Cerebellar cortex (tissue), 1 donor: ENCODE results near the gene ITPK1.

Experiments
- DNase-seq: peaks from one replicate; pipeline ENCODE4 v3.0.0-alpha.2; 2015; ENCODE audit warnings: low spot score

The ITPK1 gene

DNA sequence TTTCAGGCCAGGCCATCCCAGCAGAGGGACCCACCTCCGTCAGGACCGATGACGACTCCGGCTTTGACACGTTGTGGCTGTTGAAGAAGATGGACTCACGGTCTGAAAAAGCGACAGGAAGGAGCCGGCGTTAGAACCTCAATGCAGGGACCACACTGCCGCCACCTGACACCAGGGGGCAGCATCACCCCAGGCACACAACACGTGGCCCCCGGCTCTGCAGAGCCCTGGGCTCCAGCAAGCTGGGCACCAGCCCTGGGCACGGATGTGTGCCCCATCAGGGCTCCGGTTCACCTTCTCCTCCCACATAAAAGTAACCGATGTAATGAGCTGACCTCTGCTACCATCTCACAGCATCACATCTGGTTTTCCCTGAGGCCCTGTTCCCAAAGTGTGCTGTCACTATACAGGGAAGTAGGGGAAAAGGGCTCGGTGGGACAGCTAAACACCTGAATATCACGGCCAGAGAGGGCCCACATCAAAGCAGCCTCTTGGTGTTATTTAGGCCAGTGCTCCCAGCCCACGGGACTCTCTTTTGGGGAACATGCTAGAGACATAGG lies 163.7 kb downstream of the ITPK1 start:
- peak; percentile 79 for DNase-seq

DNA sequence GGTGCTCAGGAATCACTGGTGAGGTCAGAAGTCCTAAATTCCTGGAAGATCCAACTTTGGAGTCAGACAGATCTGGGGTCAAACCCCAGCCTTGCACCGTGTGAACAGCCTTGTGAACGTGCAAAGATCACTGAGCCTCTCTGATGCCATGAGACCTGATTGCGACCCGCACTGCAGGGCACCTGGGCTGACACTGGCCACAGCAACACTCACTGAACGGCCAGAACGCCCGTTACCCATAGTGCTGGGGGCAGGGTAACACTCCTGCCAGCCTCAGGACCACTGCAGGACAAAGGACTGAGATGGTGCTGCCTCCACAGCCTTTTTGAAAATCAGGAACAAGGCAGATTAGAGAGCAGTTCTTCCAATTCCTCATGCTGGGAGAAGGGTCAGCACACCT lies 164.5 kb downstream of the ITPK1 start:
- no peak for DNase-seq

DNA sequence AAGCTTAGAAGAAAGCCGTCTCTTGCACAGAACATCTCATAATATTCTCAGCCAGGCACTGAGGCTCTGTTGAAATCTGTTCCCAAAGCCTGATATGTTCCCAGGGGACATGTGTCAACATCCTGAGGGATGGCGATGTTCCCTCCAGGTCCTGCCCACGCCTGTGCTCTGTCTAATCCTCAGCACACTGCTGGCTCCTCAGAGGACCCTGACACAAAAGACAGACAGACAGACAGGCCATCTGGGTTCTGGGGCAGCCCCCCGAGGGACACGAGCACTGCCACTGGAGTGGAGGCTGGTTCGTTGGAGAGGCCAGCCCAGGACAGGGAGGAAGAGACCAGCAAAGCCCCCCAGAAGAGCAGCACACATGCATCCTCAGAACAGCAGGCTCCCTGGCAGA lies 165.0 kb downstream of the ITPK1 start:
- no peak for DNase-seq

DNA sequence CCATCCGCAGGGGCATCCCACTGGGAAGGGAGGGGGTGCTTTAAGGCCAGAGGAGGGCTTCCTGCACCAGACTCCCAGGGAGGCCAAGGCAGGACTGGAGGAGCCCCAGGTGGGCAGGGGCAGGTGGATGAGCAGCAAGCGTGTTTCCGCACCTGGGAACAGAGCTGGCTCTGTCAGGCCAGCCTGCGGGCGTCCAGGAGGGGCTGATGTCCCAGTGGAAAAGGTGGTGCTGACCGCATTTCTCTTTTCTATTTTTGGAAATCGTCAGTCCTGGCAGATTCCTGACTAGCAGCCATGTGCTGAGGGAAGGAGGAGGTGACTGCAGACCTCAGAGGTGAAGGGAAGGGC lies 165.6 kb downstream of the ITPK1 start:
- no peak for DNase-seq

DNA sequence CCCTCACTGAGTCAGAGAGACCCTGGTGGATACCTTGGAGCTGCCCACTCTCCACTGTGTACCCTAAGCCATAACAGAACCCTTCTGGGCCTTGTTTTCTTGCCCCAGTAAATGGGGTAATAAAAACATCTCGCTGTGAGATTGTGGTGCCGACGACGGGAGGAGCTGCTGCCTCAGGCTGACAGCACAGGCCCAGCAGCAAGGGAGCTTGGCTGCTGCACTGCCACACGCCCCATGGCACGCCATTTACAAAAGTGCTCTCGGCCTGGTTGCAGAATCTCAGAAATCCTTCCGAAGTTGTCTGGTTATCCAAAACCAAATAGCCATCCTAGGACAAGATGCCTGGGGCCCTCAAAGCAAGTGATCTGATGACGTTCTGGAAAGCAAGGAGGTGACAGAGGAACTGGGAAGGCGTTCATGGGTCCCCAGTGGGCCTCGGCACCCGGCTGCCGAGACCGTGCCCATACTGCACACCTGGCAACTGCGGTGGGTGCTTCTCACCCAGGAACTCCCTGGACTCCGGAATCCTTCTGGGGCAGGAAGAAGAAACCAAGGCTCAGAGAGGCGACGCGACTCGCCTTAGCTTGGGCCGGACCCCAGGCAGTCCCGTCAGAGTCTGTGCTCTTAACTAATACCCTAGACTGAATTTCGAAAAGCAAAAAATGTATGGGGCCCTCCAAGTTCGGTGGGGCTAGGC lies 166.1 kb downstream of the ITPK1 start:
- DNase-seq = no peak

DNA sequence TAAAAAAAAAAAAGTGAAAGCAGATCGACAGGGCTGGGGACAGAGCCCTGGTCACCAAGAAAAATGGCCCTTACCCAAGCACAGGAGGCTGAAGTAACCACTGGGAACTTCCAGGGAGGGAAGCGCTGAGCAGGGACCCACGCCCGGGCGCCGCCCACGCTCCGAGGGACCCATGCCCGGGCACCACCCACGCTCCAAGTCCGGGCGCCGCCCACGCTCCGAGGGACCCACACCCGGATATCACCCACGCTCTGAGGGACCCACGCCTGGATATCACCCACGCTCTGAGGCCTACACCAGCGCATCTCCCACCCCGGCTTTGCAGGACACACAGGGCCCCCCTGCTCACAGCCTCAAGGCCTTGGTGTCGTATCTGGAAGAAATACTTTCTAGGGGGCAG lies 167.1 kb downstream of the ITPK1 start:
- DNase-seq = no peak

DNA sequence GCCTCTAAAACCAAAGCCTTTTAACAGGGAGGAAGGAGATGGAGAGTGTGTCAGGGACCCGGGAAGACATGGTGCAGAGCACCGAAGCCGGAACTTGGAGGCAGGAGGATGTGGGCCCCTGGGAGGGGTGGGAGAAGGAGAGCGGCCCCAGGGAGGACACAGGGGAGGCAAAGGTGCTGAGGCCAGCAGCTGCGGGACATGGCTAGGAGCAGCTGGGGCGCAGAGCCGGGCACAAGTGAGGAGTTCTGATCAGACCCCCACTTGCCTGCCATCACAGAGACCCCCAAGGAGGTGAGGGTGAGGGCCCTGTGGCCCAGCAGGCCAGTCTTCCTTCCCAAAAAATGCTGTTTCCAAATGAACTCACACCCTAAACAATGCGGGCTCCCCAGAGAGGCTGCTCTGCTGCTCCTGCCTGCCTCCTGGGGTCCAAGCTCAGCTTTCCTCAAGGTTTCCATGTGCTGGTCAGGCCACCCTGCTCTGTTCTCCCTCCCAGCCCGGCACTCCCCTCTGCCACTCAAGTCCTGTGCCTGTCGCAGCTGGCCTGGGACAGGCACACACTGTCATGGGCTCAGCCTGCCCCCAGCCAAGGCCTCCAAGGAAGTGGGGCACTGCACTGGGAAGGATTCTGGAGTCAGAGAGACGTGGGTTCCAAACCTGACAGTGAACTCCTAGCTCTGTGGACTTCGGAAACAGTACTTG lies 168.7 kb downstream of the ITPK1 start:
- no peak for DNase-seq

DNA sequence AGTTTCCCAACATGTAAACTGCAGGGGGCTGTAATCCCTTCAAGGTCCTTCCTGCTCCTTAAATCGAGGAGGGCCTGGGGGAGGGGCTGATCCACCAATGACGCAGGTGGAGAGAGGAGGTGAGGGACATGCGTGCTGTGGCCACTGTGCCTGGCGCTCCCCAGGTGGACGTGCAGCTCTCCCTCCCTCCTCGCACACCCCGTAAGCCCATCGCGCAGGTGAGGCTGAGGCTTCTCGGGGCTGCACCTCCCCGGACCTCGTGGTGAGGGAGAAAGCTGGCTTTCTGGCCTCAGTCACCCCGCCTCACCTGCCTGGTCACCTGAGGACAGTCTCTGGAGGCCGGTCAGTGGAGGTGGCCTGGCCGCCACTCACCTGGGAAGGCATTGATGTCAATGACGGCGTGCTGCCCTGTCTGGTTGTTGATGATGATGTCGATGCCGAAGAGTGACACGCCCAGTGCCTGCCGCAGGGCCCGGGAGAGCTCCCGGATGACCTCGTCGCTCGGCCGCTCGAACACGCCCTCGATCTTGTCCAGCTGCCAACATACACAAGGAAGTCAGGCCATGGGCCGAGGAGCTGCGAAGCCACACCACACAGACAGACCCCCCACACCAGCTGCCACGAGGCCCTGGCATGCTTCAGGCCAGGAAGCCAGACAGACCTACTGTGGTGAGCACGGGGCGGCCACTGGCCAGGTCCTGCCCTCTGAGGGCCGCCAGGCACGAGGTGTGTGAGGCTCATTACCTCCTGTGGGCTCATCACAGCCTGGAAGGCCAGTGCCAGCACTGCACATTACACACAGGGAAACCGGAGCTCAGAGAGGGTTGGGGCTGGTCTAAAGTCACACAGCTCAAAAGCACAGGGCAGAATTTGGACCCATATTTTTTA lies 169.5 kb downstream of the ITPK1 start:
- DNase-seq = no peak

DNA sequence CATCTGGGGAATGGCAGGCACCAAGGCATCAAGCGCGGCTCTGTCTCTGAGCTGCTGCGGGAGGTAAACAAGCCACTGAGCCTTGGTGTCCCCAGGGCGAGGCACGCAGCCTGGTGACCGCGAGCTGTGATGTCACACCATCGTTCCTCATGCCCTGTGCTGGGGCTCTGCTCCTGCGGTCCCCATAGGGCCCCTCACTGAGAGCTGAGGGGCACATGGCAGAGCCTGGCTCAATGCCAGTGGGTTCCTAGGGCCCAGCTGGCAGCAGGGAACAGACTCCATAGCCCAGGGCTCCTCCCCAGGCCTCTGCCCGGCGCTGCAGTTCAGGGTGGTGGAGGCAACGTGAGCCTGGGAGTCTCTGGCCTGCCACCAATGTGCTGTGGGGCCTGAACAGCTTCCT lies 170.2 kb downstream of the ITPK1 start:
- DNase-seq = no peak

DNA sequence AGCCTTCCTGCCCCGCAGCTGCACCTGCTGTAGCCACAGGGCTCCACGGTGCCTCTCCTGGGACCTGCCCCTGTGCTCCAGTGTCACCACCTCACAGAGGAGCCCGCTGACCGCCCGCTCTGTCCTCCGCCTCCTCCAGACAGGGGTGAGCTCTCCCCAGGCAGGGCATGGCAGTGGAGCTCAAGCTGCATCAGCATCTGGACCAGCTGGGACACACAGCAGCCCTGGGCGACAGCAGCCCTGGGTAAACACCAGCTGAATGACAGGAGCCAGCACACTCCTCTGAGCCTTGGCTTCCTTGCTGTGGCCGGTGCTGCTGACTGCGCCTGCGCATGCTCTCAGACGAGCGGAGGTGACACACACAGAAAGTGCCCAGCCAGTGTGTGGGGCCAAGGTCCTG lies 170.7 kb downstream of the ITPK1 start:
- no peak for DNase-seq

DNA sequence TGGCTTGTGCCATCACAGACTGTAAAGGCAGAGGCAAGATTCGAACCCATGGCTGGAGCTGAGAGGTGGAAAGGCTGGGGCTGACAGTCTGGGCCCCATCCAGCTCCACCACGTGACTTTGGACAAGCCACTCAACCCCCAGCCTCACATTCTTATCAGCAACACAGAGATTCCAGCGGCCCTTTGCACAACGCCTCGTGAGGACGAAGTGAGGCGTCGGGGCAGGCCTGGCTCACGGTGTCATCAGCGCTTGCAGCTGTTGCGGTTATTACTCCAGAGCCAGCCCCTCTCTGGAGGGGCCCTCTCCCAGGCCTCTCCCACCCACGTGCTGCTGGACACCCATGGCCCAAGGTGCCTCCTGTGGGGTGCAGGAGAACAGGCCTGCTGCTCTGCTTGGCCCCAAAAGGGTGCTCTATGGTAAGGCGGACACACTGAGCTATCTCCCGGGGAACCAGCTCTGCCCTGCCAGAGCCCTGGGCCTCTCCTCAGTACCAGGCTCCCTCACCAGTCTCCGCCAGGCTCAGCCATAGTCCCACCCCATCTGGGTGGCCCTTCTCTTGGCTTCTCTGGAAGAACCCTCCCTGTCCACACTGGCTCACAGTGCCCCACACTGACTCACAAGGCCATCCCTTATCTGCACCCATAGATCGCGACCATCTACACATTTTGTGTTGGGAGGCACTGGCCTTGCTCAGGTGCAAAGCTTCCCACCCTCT lies 171.7 kb downstream of the ITPK1 start:
- DNase-seq = no peak

DNA sequence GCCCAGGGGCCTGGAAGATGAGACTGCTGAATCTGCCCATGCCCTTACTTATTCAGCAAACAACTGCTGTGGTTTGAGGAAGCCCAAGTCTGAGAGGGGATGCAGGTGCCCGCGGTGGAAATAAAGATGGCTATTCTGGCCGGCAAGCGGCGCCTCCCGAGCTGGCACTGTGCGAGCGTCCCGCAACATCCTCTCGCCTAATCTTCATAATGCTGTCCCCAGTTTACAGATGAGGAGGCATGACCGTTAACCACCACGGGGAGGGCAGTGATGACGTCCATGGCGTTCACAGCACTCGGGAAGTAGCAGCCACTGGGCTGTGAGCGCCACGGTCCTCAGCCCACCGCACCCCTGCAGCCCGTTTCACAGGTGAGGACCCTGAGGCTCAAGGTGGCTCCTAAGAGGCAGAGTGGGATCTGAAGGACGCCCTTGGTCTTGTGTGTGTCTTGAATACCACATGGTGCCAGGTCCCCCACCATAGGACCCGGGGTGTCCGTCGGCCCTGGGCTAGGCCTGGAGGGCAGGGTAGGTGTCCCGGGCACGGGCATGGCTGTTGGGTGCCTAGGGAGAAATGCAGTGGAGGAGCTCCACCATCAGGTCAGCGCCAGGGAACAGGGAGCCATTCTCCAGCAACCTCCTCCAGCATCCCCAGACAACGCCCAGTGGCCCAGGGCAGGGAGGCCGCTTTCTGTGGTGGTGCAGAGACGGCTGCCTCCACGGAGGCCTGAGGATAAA lies 172.6 kb downstream of the ITPK1 start:
- DNase-seq = no peak

DNA sequence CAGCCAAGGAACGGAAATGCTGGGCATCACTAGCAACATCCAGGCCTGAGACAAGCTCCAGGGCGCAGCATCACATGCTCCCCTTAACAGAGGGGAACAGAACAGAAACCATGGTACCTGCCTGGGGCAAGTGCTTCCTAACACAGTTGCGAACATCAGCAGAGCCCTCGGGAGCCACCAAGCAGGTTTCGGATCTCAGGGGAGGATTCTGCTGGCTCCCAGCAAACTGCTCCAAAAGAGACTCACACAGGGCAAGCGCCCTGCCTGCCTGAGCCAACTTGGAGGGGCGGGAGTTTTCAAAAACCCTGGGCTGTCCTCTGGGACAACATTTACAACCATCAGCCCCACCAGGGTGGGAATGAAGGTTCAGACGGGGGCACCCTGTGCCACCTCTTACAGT lies 173.1 kb downstream of the ITPK1 start:
- DNase-seq = no peak

DNA sequence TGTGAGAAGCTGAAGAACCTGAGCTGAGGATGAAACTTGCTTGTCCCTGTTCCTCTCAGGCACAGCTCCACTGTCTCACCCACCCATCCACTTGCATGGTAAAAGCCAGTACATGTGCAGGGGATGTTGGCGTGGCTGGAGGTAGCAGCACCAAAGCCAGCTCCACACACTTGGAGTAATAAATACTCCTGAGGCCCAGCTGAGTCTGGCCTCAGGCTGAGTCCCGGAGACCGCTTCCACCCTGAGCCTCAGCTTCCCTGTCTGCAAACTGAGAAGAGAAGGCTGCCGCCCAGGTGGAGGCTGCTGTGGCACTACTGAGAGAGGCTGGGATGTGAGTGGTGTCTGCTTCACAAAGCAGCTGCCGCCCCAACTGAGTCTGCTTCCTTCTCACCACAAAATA lies 173.6 kb downstream of the ITPK1 start:
- DNase-seq = no peak

DNA sequence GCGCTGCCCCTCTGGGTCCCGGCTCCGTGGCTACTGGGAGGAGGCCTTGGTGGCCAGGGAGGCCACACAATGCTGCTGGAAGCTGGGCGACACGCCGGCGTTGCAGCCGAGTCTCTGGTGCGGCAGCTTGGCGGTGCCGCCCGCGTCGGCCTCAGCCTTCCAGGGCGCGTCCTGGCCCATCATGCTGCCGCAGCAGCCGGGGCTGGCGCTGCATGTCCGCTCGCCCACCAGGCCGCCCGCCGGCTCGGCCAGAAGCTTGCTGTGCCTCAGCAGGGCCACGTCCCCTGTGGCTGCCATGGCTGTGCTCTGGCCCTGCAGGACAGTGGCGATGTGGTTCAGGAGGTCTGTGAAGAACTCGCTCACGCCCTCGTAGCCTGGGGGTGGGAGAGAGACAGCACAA lies 174.2 kb downstream of the ITPK1 start:
- DNase-seq = no peak

DNA sequence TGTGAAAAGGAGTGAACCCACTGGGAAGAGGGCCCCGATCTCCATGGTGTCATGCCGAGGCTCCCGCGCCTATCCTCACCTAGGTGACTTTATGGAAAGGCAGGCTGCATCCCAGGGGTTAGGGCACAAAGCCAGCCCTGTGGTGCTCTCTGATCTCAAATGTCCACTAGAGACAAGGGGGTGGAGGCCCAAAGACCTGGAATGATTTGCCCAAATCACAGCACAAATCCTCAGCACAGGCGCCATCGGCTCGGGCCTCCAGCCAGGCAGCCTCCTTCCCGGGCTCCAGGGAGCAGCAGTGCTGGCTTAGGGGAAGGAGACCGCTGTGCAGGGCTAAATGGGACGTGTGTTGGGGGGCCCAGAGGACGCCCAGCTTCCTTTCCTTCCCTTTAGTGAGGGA lies 175.2 kb downstream of the ITPK1 start:
- no peak for DNase-seq

DNA sequence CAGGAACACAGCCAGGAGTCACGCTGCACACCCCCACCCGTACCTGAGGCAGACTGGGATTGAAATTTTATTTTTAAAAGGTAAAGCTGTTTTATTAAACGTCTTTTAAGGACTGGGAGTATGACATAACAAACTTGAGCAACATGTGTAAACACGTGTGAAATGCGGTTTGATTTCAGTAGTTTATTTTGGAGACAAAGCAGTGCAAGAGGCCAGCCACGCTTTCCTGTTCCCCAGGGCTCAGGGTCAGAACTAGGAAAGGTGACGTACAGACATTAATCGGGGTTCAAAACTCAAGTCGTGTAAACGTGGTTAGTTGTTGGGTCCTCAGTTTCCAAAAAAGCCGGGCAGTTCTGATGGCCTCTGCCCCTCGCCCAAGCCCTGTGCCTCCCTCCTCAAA lies 176.0 kb downstream of the ITPK1 start:
- DNase-seq = no peak

DNA sequence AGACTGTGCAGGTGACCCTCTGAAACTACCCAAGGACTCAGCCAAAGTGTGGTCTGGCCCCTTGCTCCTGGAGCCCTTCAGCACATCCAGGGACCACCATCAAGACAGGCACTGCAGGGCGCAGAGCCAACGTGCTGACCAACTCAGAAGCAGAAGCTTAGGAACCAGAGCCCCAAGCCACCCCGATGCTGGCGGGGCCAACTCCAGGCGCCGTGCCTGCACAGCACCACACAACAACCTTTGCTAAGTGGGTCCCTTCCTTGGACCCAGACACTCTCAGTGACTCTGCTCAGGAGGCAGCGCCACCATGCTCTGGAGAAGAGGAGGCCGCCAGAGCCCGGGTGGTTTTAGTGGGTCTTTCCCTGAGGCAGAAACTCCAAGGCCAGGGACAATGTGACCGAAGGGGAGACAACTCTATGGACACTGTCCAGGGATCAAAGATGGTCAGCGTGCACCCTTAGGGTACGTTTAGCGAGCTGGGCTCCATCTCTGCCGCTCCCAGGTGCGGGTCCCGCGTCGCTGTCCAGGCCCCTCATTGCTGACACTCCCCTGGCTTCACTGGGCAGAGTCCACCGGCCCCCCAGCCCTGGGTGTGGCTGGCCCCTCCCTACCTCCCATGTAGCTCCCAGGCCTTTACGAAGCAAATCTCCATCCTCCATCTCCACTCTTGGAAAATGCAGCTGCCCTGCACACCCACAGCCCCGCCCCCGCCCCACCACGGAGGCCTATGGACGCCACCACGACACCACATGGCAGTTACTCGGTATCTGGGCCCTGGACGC lies 176.6 kb downstream of the ITPK1 start:
- DNase-seq = no peak

DNA sequence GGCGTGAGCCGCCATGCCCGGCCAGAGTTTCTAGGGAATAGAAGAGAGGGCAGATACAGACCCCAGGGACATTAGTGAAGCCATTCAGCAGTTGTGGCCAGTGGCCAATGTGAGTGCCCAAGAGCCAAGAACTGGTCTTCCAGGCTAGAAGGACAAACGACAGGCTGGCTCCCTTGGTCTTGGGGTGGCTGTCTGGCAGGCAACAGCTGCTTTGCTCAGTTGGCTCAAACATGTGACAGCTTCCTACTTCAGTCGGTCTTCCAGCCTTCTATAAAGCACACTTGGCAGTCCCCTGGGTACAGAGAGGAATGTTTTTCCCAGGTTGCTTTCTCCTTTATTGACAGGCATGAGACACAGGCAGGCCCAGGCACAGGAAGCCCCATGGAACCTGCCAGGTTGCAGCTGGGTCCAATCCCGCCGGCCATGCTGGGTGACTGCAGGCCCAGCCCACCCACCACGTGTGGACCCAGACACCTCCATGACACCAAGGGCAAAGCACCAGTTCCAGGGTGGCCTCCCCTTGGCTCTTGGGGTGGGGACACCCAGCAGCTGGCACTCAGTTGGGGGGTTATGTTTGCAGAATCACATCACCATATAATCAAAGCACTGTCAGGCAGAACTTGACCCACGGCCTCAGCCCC lies 177.4 kb downstream of the ITPK1 start:
- DNase-seq = no peak
